ENCODE data around the gene AHRR.
"Not testable (repeated sequence)": the region's sequence is repeated elsewhere in the genome, so short reads cannot be mapped to it uniquely, and the experiment has no call there.

AHRR gene

GRCh38 chr5:369869-370236 is 48.3 kb downstream of the AHRR start:
- not testable (repeated sequence) for H3K27ac ChIP-seq (ENCODE audit: low read depth, low read length, severe bottlenecking); H3K9me3 ChIP-seq (ENCODE audit: control insufficient read depth, low read length); H3K4me3 ChIP-seq (ENCODE audit: extremely low read depth, insufficient read depth, low read length, poor library complexity, severe bottlenecking); H3K36me3 ChIP-seq (ENCODE audit: control insufficient read depth, insufficient read depth, low read length)
- peaks cover 11% of the 10 kb centered on the region for H3K4me1 ChIP-seq (ENCODE audit: control insufficient read depth, insufficient read depth, low read length, poor library complexity, severe bottlenecking)
- 86 to 95% methylated on average over 11 to 13 of the region's 21 CpGs for WGBS, 2 experiments (ENCODE audit: insufficient coverage in 2 of 2)

GRCh38 chr5:370311-370958 is 48.9 kb downstream of the AHRR start:
- Histone ChIP-seq H3K9me3 (ENCODE audit: control insufficient read depth, low read length) (no peaks in the 10 kb centered on the region), H3K27ac (ENCODE audit: low read depth, low read length, severe bottlenecking) (no peak overlapping the region), H3K4me1 (ENCODE audit: control insufficient read depth, insufficient read depth, low read length, poor library complexity, severe bottlenecking) (peaks cover 11% of the 10 kb centered on the region), H3K4me3 (ENCODE audit: extremely low read depth, insufficient read depth, low read length, poor library complexity, severe bottlenecking) (no peak overlapping the region), H3K36me3 (ENCODE audit: control insufficient read depth, insufficient read depth, low read length) (no peaks in the 10 kb centered on the region)
- 92 to 95% methylated on average over 12 to 13 of the region's 14 CpGs for WGBS, 2 experiments (ENCODE audit: insufficient coverage in 2 of 2)

- no peaks in the 10 kb centered on the region for H3K9me3 ChIP-seq (ENCODE audit: control insufficient read depth, low read length)
- 79 to 87% methylated on average over 14 to 16 of the region's 19 CpGs for WGBS, 2 experiments (ENCODE audit: insufficient coverage in 2 of 2)
- H3K36me3 ChIP-seq (ENCODE audit: control insufficient read depth, insufficient read depth, low read length): no peaks in the 10 kb centered on the region
- H3K27ac ChIP-seq (ENCODE audit: low read depth, low read length, severe bottlenecking): no peak overlapping the region
- no peak overlapping the region for H3K4me3 ChIP-seq (ENCODE audit: extremely low read depth, insufficient read depth, low read length, poor library complexity, severe bottlenecking)
- H3K4me1 ChIP-seq (ENCODE audit: control insufficient read depth, insufficient read depth, low read length, poor library complexity, severe bottlenecking): peaks cover 11% of the 10 kb centered on the region
These were observed 49.7 kb downstream of the AHRR start for GRCh38 chr5:370959-371810.

- Histone ChIP-seq H3K9me3 (ENCODE audit: control insufficient read depth, low read length) (no peaks in the 10 kb centered on the region), H3K27ac (ENCODE audit: low read depth, low read length, severe bottlenecking) (no peak overlapping the region), H3K4me3 (ENCODE audit: extremely low read depth, insufficient read depth, low read length, poor library complexity, severe bottlenecking) (no peak overlapping the region), H3K4me1 (ENCODE audit: control insufficient read depth, insufficient read depth, low read length, poor library complexity, severe bottlenecking) (peaks cover 11% of the 10 kb centered on the region), H3K36me3 (ENCODE audit: control insufficient read depth, insufficient read depth, low read length) (no peaks in the 10 kb centered on the region)
- 86 to 87% methylated on average over 11 to 12 of the region's 12 CpGs for WGBS, 2 experiments (ENCODE audit: insufficient coverage in 2 of 2)
These were observed 50.5 kb downstream of the AHRR start for GRCh38 chr5:371811-372555.

GRCh38 chr5:372556-372995 is 51.1 kb downstream of the AHRR start:
- WGBS, 2 experiments (ENCODE audit: insufficient coverage in 2 of 2): 95 to 96% methylated on average over 12 to 13 of the region's 13 CpGs
- no peak overlapping the region for H3K27ac ChIP-seq (ENCODE audit: low read depth, low read length, severe bottlenecking)
- H3K9me3 ChIP-seq (ENCODE audit: control insufficient read depth, low read length): no peaks in the 10 kb centered on the region

GRCh38 chr5:372996-373709 is 51.6 kb downstream of the AHRR start:
- Histone ChIP-seq H3K4me3 (ENCODE audit: extremely low read depth, insufficient read depth, low read length, poor library complexity, severe bottlenecking) (no peak overlapping the region), H3K36me3 (ENCODE audit: control insufficient read depth, insufficient read depth, low read length) (no peaks in the 10 kb centered on the region), H3K27ac (ENCODE audit: low read depth, low read length, severe bottlenecking) (no peak overlapping the region), H3K4me1 (ENCODE audit: control insufficient read depth, insufficient read depth, low read length, poor library complexity, severe bottlenecking) (peaks cover 11% of the 10 kb centered on the region), H3K9me3 (ENCODE audit: control insufficient read depth, low read length) (no peaks in the 10 kb centered on the region)
- 76 to 80% methylated on average over 20 to 21 of the region's 27 CpGs for WGBS, 2 experiments (ENCODE audit: insufficient coverage in 2 of 2)

More at GRCh38 chr5:372556-372995, 51.1 kb downstream of the AHRR start:
- Histone ChIP-seq H3K4me3 (ENCODE audit: extremely low read depth, insufficient read depth, low read length, poor library complexity, severe bottlenecking) (no peak overlapping the region), H3K4me1 (ENCODE audit: control insufficient read depth, insufficient read depth, low read length, poor library complexity, severe bottlenecking) (peaks cover 11% of the 10 kb centered on the region), H3K36me3 (ENCODE audit: control insufficient read depth, insufficient read depth, low read length) (no peaks in the 10 kb centered on the region)

GRCh38 chr5:373710-374602 is 52.4 kb downstream of the AHRR start:
- H3K9me3 ChIP-seq (ENCODE audit: control insufficient read depth, low read length): no peaks in the 10 kb centered on the region
- no peaks in the 10 kb centered on the region for H3K36me3 ChIP-seq (ENCODE audit: control insufficient read depth, insufficient read depth, low read length)
- WGBS, 2 experiments (ENCODE audit: insufficient coverage in 2 of 2): 18 to 20% methylated on average over 39 to 48 of the region's 86 CpGs
- H3K4me3 ChIP-seq (ENCODE audit: extremely low read depth, insufficient read depth, low read length, poor library complexity, severe bottlenecking): no peak overlapping the region
- H3K4me1 ChIP-seq (ENCODE audit: control insufficient read depth, insufficient read depth, low read length, poor library complexity, severe bottlenecking): peaks cover 11% of the 10 kb centered on the region
- H3K27ac ChIP-seq (ENCODE audit: low read depth, low read length, severe bottlenecking): no peak overlapping the region

GRCh38 chr5:374631-375335 is 53.3 kb downstream of the AHRR start:
- Histone ChIP-seq H3K9me3 (ENCODE audit: control insufficient read depth, low read length) (no peaks in the 10 kb centered on the region), H3K4me3 (ENCODE audit: extremely low read depth, insufficient read depth, low read length, poor library complexity, severe bottlenecking) (no peak overlapping the region), H3K4me1 (ENCODE audit: control insufficient read depth, insufficient read depth, low read length, poor library complexity, severe bottlenecking) (peaks cover 11% of the 10 kb centered on the region), H3K36me3 (ENCODE audit: control insufficient read depth, insufficient read depth, low read length) (no peaks in the 10 kb centered on the region), H3K27ac (ENCODE audit: low read depth, low read length, severe bottlenecking) (no peak overlapping the region)
- WGBS, 2 experiments (ENCODE audit: insufficient coverage in 2 of 2): 84 to 89% methylated on average over 11 to 19 of the region's 19 CpGs

GRCh38 chr5:375336-375920 is 53.9 kb downstream of the AHRR start:
- H3K27ac ChIP-seq (ENCODE audit: low read depth, low read length, severe bottlenecking): no peak overlapping the region
- H3K36me3 ChIP-seq (ENCODE audit: control insufficient read depth, insufficient read depth, low read length): no peaks in the 10 kb centered on the region
- 93% methylated on average over 18 to 21 of the region's 21 CpGs for WGBS, 2 experiments (ENCODE audit: insufficient coverage in 2 of 2)
- peaks cover 11% of the 10 kb centered on the region for H3K4me1 ChIP-seq (ENCODE audit: control insufficient read depth, insufficient read depth, low read length, poor library complexity, severe bottlenecking)
- no peaks in the 10 kb centered on the region for H3K9me3 ChIP-seq (ENCODE audit: control insufficient read depth, low read length)
- no peak overlapping the region for H3K4me3 ChIP-seq (ENCODE audit: extremely low read depth, insufficient read depth, low read length, poor library complexity, severe bottlenecking)
